ENCODE data around the gene RPL21. TPM values are rescaled to one million over a fixed set of nuclear protein-coding genes. Genes with fewer than 3 reads are reported as not detected.

RPL21 gene
- total and polyA plus RNA-seq, 7 experiments from 2014 or later = 962 to 9,287 (median 2,505) TPM

DNA sequence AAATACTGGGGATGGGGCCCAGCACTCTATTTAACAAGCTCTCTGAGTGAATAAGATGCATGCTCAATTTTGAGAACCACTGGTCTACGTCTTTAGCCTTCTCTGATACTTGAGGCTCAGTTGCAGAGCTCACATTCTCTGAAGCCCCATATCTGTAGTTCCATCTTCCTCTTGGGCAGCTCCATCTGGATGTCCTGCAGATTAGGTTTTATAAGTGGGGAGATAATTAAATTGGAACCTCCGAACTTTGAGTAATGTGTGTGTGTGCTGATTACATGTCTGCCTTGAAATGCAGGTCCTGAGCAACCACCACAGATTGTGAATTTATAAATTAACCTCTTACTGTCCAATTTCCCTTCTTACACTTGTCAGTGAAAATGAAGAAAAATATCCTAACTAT lies 12.1 kb downstream of the RPL21 start:
- H3K4me3 Mint-ChIP-seq = no peak overlapping the region
- Histone ChIP-seq H3K4me3 (ENCODE audit: low read length) (no peak overlapping the region), H3K4me1 (ENCODE audit: control insufficient read depth in 2 of 2, insufficient read depth in 2 of 2, low read length in 2 of 2) (peaks cover 0 to 4% of the 10 kb centered on the region in 2 donors), H3K9me3 (ENCODE audit: control insufficient read depth in 2 of 3, low read length in 3 of 3) (no peaks in the 10 kb centered on the region), H3K27me3 (ENCODE audit: control insufficient read depth in 2 of 2, insufficient read depth in 2 of 2, low read length in 2 of 2) (no peaks in the 10 kb centered on the region), H3K27ac (ENCODE audit: low read depth, low read length) (no peak overlapping the region), H3K36me3 (ENCODE audit: control insufficient read depth in 2 of 3, insufficient read depth in 3 of 3, low read length in 3 of 3) (peaks cover 0 to 9% (median 7%) of the 10 kb centered on the region in 3 experiments)
- peaks cover 0 to 1% (median 0%) of the 10 kb centered on the region in 11 donors for H3K9me3 Mint-ChIP-seq
- DNase-seq = no peak
- H3K4me1 Mint-ChIP-seq = peaks cover 23 to 83% (median 64%) of the 10 kb centered on the region in 7 donors
- no peaks in the 10 kb centered on the region for H3K27me3 Mint-ChIP-seq
- H3K27ac Mint-ChIP-seq = peak overlapping the region in 4 of 9 donors; percentile 34 to 68 (median 46)
- peaks cover 3 to 19% (median 14%) of the 10 kb centered on the region in 5 donors for H3K36me3 Mint-ChIP-seq
- ATAC-seq = no peak
- POLR2A ChIA-PET = no interaction called here
- CTCF ChIA-PET = no interaction called here
- intact Hi-C loops (cut with micrococcal nuclease) = no loop called here

DNA sequence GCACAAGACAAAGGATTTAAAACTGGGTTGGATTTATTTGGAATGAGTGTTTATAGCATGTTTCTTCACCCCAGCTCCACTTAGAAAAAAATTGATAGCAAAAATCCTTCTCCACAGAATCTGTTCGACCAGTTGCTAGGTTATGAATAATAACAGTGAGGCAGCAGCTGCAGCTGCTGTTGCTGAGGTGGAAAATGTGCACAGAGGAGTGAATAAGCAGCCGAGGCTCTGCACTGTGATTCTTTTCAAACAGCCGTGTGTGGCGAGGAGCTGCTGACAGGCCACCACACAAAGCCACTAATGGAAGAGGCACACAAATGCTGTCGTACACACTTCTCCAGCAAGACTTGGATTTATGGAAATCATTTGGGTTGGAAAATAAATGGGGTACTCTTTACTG lies 12.8 kb downstream of the RPL21 start:
- ATAC-seq (no peak), DNase-seq (no peak)
- H3K36me3 ChIP-seq (ENCODE audit: control insufficient read depth in 2 of 3, insufficient read depth in 3 of 3, low read length in 3 of 3) = peaks cover 0 to 7% (median 0%) of the 10 kb centered on the region in 3 experiments
- Mint-ChIP-seq H3K4me1 (peaks cover 16 to 76% (median 57%) of the 10 kb centered on the region in 7 donors), H3K36me3 (peaks cover 3 to 12% (median 7%) of the 10 kb centered on the region in 5 donors), H3K27me3 (no peaks in the 10 kb centered on the region), H3K4me3 (no peak overlapping the region), H3K9me3 (peaks cover 0 to 1% (median 0%) of the 10 kb centered on the region in 11 donors), H3K27ac (peak overlapping the region in 6 of 9 donors; percentile 14 to 71 (median 56))
- no peaks in the 10 kb centered on the region for H3K27me3 ChIP-seq (ENCODE audit: control insufficient read depth in 2 of 2, insufficient read depth in 2 of 2, low read length in 2 of 2)
- ChIA-PET CTCF (no interaction called here), POLR2A (no interaction called here)
- no peak overlapping the region for H3K27ac ChIP-seq (ENCODE audit: low read depth, low read length)
- H3K4me1 ChIP-seq (ENCODE audit: control insufficient read depth in 2 of 2, insufficient read depth in 2 of 2, low read length in 2 of 2) = peaks cover 0 to 4% of the 10 kb centered on the region in 2 donors
- no peak overlapping the region for H3K4me3 ChIP-seq (ENCODE audit: low read length)
- no peaks in the 10 kb centered on the region for H3K9me3 ChIP-seq (ENCODE audit: control insufficient read depth in 2 of 3, low read length in 3 of 3)
- intact Hi-C loops (cut with micrococcal nuclease) = no loop called here

DNA sequence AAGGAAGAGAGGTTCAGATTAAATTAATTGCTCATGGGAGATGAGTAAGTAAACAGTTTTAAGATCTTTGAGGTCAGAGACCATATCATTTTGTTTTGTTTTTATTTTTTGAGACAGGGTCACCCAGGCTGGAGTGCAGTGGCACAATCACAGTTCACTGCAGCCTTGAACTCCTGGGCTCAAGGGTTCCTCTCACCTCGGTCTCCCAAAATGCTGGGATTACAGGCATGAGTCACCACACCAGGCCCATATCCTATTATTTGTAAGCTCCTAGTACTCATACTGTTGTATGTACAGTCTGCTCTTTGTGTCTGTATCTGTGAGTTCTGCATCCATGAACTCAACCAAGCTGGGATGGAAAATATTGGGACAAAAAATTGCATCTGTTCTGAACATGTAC lies 13.3 kb downstream of the RPL21 start:
- DNase-seq (no peak), ATAC-seq (no peak)
- H3K9me3 Mint-ChIP-seq = peaks cover 0 to 1% (median 0%) of the 10 kb centered on the region in 11 donors
- Histone ChIP-seq H3K27ac (ENCODE audit: low read depth, low read length) (no peak overlapping the region), H3K9me3 (ENCODE audit: control insufficient read depth in 2 of 3, low read length in 3 of 3) (no peaks in the 10 kb centered on the region), H3K27me3 (ENCODE audit: control insufficient read depth in 2 of 2, insufficient read depth in 2 of 2, low read length in 2 of 2) (no peaks in the 10 kb centered on the region), H3K4me3 (ENCODE audit: low read length) (no peak overlapping the region), H3K4me1 (ENCODE audit: control insufficient read depth in 2 of 2, insufficient read depth in 2 of 2, low read length in 2 of 2) (peaks cover 0 to 4% of the 10 kb centered on the region in 2 donors), H3K36me3 (ENCODE audit: control insufficient read depth in 2 of 3, insufficient read depth in 3 of 3, low read length in 3 of 3) (peaks cover 0 to 7% (median 0%) of the 10 kb centered on the region in 3 experiments)
- H3K4me1 Mint-ChIP-seq = peaks cover 11 to 71% (median 52%) of the 10 kb centered on the region in 7 donors
- ChIA-PET CTCF (no interaction called here), POLR2A (no interaction called here)
- H3K36me3 Mint-ChIP-seq = peaks cover 3 to 7% (median 4%) of the 10 kb centered on the region in 5 donors
- no peak overlapping the region for H3K4me3 Mint-ChIP-seq
- H3K27me3 Mint-ChIP-seq = no peaks in the 10 kb centered on the region
- H3K27ac Mint-ChIP-seq = peak overlapping the region in 6 of 9 donors; percentile 14 to 71 (median 56)
- intact Hi-C loops (cut with micrococcal nuclease) = no loop called here

DNA sequence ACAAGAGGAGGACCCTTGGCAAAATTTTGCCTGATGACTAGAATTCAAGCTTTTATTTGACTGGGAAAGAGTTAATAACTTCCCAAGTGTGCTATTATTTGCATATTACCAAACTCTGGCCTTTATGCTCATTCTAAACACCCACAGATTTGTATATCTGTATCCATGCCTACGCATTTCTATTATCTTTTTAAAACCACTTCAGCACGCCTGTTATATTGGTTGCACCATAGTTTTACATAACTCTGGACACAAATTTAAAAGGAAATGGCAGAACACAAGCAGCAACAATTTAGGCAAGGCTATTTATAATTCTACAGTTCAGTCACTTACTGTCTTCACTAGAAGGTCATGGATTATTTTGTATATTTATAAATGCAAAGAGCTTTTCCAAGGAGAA lies 15.6 kb downstream of the RPL21 start:
- CTCF ChIA-PET = interaction anchor here (1.0 kb wide), 1 partner anchor 102 kb away, joined by 4 read pairs; no protein-coding TSS in a partner anchor
- H3K27ac Mint-ChIP-seq = peak overlapping the region in 1 of 9 donors; percentile 66

DNA sequence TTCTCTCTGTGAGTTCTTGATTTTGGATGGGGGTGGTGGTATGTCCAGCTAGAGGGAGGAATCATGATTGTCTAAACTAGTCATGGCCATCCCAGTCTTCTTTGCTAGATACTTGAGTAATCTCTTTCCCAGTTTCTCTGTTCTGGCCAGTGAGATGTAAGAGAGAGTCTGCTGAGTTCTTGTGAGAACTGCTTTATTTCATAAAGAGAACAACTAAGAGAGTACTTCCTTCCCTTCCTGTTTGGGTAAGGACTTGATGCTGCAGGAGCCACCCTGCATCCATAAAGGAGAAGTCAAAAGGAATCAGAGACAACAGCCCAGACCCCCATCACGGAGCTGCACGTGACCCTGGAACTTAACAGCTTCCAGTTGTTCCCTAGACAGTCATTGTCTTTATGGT lies 16.2 kb downstream of the RPL21 start:
- H3K27ac ChIP-seq (ENCODE audit: low read depth, low read length) = no peak overlapping the region
- Mint-ChIP-seq H3K9me3 (no peaks in the 10 kb centered on the region), H3K27ac (peak overlapping the region in 1 of 9 donors; percentile 66), H3K36me3 (peaks cover 0 to 4% (median 0%) of the 10 kb centered on the region in 5 donors), H3K4me1 (peaks cover 9 to 59% (median 35%) of the 10 kb centered on the region in 7 donors), H3K27me3 (peaks cover 0 to 15% (median 4%) of the 10 kb centered on the region in 5 donors), H3K4me3 (no peak overlapping the region)
- intact Hi-C loops (cut with micrococcal nuclease) = no loop called here
- H3K27me3 ChIP-seq (ENCODE audit: control insufficient read depth in 2 of 2, insufficient read depth in 2 of 2, low read length in 2 of 2) = no peaks in the 10 kb centered on the region
- ATAC-seq (no peak), DNase-seq (no peak)
- H3K9me3 ChIP-seq (ENCODE audit: control insufficient read depth in 2 of 3, low read length in 3 of 3) = no peaks in the 10 kb centered on the region
- H3K36me3 ChIP-seq (ENCODE audit: control insufficient read depth in 2 of 3, insufficient read depth in 3 of 3, low read length in 3 of 3) = peaks cover 0 to 5% (median 0%) of the 10 kb centered on the region in 3 experiments
- H3K4me3 ChIP-seq (ENCODE audit: low read length) = no peak overlapping the region
- H3K4me1 ChIP-seq (ENCODE audit: control insufficient read depth in 2 of 2, insufficient read depth in 2 of 2, low read length in 2 of 2) = peaks cover 0 to 4% of the 10 kb centered on the region in 2 donors
- ChIA-PET POLR2A (interaction anchor here (1.2 to 1.4 kb wide), 4 partner anchors 13 to 94 kb away, joined by 3 to 5 read pairs (median 4); partner anchors contain the start of gene RPL21), CTCF (interaction anchor here (1.0 kb wide), 1 partner anchor 102 kb away, joined by 4 read pairs; no protein-coding TSS in a partner anchor)

More for the DNA sequence above, 15.6 kb downstream of the RPL21 start:
- Histone ChIP-seq H3K27me3 (ENCODE audit: control insufficient read depth in 2 of 2, insufficient read depth in 2 of 2, low read length in 2 of 2) (no peaks in the 10 kb centered on the region), H3K27ac (ENCODE audit: low read depth, low read length) (no peak overlapping the region), H3K9me3 (ENCODE audit: control insufficient read depth in 2 of 3, low read length in 3 of 3) (no peaks in the 10 kb centered on the region), H3K36me3 (ENCODE audit: control insufficient read depth in 2 of 3, insufficient read depth in 3 of 3, low read length in 3 of 3) (peaks cover 0 to 5% (median 0%) of the 10 kb centered on the region in 3 experiments), H3K4me1 (ENCODE audit: control insufficient read depth in 2 of 2, insufficient read depth in 2 of 2, low read length in 2 of 2) (peaks cover 0 to 4% of the 10 kb centered on the region in 2 donors), H3K4me3 (ENCODE audit: low read length) (no peak overlapping the region)
- H3K4me3 Mint-ChIP-seq = no peak overlapping the region
- H3K27me3 Mint-ChIP-seq = peaks cover 0 to 10% (median 0%) of the 10 kb centered on the region in 5 donors
- ATAC-seq (no peak), DNase-seq (no peak)
- intact Hi-C loops (cut with micrococcal nuclease) = no loop called here
- H3K4me1 Mint-ChIP-seq = peaks cover 9 to 63% (median 42%) of the 10 kb centered on the region in 7 donors
- peaks cover 0 to 6% (median 0%) of the 10 kb centered on the region in 5 donors for H3K36me3 Mint-ChIP-seq
- POLR2A ChIA-PET = interaction anchor here (1.2 to 1.4 kb wide), 3 partner anchors 13 to 94 kb away, joined by 3 to 5 read pairs (median 4); no protein-coding TSS in a partner anchor
- no peaks in the 10 kb centered on the region for H3K9me3 Mint-ChIP-seq

DNA sequence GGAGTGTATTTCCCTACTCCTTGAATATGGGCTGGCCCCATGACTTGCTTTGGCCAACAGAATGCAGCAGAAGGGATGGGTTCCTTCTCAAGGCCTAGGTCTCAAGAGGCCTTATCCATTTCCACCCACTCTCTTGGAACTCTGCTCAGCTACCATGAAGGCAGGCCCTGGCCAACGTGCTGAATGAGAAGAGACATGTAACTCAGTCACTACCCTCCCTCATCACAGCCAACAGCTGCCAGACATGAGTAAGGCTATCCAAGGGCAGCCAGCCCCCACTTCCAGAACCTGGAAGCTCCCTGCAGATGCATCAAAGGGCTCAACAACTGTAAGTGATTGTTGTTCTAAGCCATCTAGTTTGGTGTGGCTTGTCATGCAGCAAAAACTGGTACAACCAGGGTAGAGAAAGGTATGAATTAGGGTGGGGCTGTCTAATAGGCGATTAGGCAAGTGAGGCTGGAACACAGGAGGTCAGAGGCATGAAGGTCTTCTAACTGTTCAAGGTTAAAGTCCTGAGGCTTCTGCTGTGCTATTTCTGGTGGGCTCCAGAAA lies 17.8 kb downstream of the RPL21 start:
- intact Hi-C loops (cut with micrococcal nuclease) = no loop called here
- ChIA-PET POLR2A (no interaction called here), CTCF (no interaction called here)
- Histone ChIP-seq H3K4me1 (ENCODE audit: control insufficient read depth in 2 of 2, insufficient read depth in 2 of 2, low read length in 2 of 2) (peaks cover 0 to 4% of the 10 kb centered on the region in 2 donors), H3K27me3 (ENCODE audit: control insufficient read depth in 2 of 2, insufficient read depth in 2 of 2, low read length in 2 of 2) (no peaks in the 10 kb centered on the region), H3K36me3 (ENCODE audit: control insufficient read depth in 2 of 3, insufficient read depth in 3 of 3, low read length in 3 of 3) (peaks cover 0 to 5% (median 0%) of the 10 kb centered on the region in 3 experiments), H3K9me3 (ENCODE audit: control insufficient read depth in 2 of 3, low read length in 3 of 3) (no peaks in the 10 kb centered on the region), H3K4me3 (ENCODE audit: low read length) (no peak overlapping the region), H3K27ac (ENCODE audit: low read depth, low read length) (no peak overlapping the region)
- Mint-ChIP-seq H3K27me3 (peaks cover 0 to 28% (median 9%) of the 10 kb centered on the region in 5 donors), H3K4me1 (peaks cover 9 to 45% (median 24%) of the 10 kb centered on the region in 7 donors), H3K4me3 (peak overlapping the region in 5 of 10 donors; percentile 9 to 94 (median 85)), H3K36me3 (peaks cover 0 to 9% (median 0%) of the 10 kb centered on the region in 5 donors), H3K9me3 (no peaks in the 10 kb centered on the region), H3K27ac (no peak overlapping the region)
- no peak for ATAC-seq
- no peak for DNase-seq

Data from naive thymus-derived CD4-positive, alpha-beta T cell (primary cell).